Prostate gland (tissue), 2 donors: ENCODE data around the gene KIF5C.

Source experiments
- POLR2A ChIP-seq: fragments of 450-650 bp; IDR thresholded peaks from one replicate; pipeline ENCODE4 v1.6.1; 2016; ENCODE audit warnings: antibody characterized with exemption, mild to moderate bottlenecking
- POLR2AphosphoS5 ChIP-seq: sonication (generic); formaldehyde crosslinking; IDR thresholded peaks from one replicate; pipeline ENCODE4 v1.6.1; 2017; ENCODE audit warnings: antibody characterized with exemption
- TF ChIP-seq, protein P1 (sequence below), 4 experiments: fragments of 200-600 bp in 2 of 4; fragments of 450-650 bp in 2 of 4; sonication (generic) in 2 of 4; IDR thresholded peaks; 1 replicate in 3 of 4; 2 replicates in 1 of 4; pipeline ENCODE4 v1.5.1; 2016 to 2019; ENCODE audit warnings: antibody characterized with exemption in 4 of 4, mild to moderate bottlenecking in 2 of 4, moderate library complexity in 2 of 4

DNA sequence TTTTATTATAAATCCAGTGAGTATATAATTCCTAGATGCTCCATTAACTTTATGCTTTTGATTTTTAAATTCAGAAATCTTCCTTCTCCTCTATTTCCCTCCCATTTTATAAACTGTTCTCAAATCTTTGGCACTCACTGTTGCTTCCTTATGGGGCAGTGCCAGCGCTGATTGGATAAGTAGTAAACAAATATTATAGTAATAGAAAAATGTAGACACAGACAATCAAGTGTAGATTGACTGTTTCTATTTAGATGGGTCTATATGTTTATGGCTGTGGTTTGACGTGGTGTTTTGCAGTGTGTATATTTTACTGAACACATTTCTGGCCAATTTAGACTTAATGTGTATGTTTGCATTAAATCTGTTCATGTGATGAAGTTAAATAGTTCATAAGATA lies 200.1 kb downstream of the KIF5C start:
- TF ChIP-seq, protein P1, sequence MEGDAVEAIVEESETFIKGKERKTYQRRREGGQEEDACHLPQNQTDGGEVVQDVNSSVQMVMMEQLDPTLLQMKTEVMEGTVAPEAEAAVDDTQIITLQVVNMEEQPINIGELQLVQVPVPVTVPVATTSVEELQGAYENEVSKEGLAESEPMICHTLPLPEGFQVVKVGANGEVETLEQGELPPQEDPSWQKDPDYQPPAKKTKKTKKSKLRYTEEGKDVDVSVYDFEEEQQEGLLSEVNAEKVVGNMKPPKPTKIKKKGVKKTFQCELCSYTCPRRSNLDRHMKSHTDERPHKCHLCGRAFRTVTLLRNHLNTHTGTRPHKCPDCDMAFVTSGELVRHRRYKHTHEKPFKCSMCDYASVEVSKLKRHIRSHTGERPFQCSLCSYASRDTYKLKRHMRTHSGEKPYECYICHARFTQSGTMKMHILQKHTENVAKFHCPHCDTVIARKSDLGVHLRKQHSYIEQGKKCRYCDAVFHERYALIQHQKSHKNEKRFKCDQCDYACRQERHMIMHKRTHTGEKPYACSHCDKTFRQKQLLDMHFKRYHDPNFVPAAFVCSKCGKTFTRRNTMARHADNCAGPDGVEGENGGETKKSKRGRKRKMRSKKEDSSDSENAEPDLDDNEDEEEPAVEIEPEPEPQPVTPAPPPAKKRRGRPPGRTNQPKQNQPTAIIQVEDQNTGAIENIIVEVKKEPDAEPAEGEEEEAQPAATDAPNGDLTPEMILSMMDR (IDR thresholded peaks at IDR 0.05), result no peak
- TF ChIP-seq POLR2A (no peak), POLR2AphosphoS5 (no peak)
